DOHH2 (cell line): Measurements from ENCODE around the gene USP40.

ENCODE experiments used
- H3F3A ChIP-seq: fragments of 200-600 bp; sonication (generic), shearing (Covaris generic); 2 replicates; pipeline ENCODE4 v1.6.0; 2016; ENCODE audit warnings: antibody characterized with exemption, mild to moderate bottlenecking; ENCODE audit not compliant: control insufficient read depth, insufficient read depth
- H3K27ac ChIP-seq: fragments of 200-600 bp; sonication (generic); 2 replicates; pipeline ENCODE4 v1.5.1; 2014; ENCODE audit warnings: low read depth, mild to moderate bottlenecking, low read length, moderate library complexity
- H3K27me3 ChIP-seq: fragments of 200-600 bp; sonication (generic); 2 replicates; pipeline ENCODE4 v1.6.1; 2014; ENCODE audit warnings: mild to moderate bottlenecking, low read length, mixed read lengths; ENCODE audit not compliant: control insufficient read depth
- H3K36me3 ChIP-seq: fragments of 200-600 bp; sonication (generic); 2 replicates; pipeline ENCODE4 v1.6.1; 2014; ENCODE audit warnings: mild to moderate bottlenecking, low read length, moderate library complexity, mixed read lengths; ENCODE audit not compliant: control insufficient read depth
- H3K4me1 ChIP-seq: fragments of 200-600 bp; sonication (generic); 2 replicates; pipeline ENCODE4 v1.6.1; 2014; ENCODE audit warnings: mild to moderate bottlenecking, low read length, mixed read lengths; ENCODE audit not compliant: control insufficient read depth
- H3K4me2 ChIP-seq: fragments of 200-600 bp; sonication (generic); 2 replicates; pipeline ENCODE4 v1.6.0; 2014; ENCODE audit warnings: mild to moderate bottlenecking, low read length, moderate library complexity
- H3K4me3 ChIP-seq: fragments of 200-600 bp; sonication (generic); 2 replicates; pipeline ENCODE4 v1.5.1; 2014; ENCODE audit warnings: mild to moderate bottlenecking, low read length, mixed read lengths
- H3K79me2 ChIP-seq: fragments of 200-600 bp; sonication (generic); 2 replicates; pipeline ENCODE4 v1.6.1; 2014; ENCODE audit warnings: mild to moderate bottlenecking, low read length, mixed read lengths; ENCODE audit not compliant: control insufficient read depth
- H3K9me2 ChIP-seq: fragments of 200-600 bp; sonication (generic); replicated peaks from 2 replicates; pipeline ENCODE4 v1.6.1; 2014; ENCODE audit warnings: mild to moderate bottlenecking, low read length, mixed read lengths; ENCODE audit not compliant: control insufficient read depth
- H3K9me3 ChIP-seq: fragments of 200-600 bp; sonication (generic); 2 replicates; pipeline ENCODE4 v1.6.1; 2014; ENCODE audit warnings: antibody characterized with exemption, low read length, mixed read lengths; ENCODE audit not compliant: control insufficient read depth, insufficient read depth
- H4K20me1 ChIP-seq: fragments of 200-600 bp; sonication (generic); 2 replicates; pipeline ENCODE4 v1.6.0; 2014; ENCODE audit warnings: low read depth, mild to moderate bottlenecking, antibody characterized with exemption, low read length, moderate library complexity; ENCODE audit not compliant: control insufficient read depth, insufficient read depth
- EZH2phosphoT487 ChIP-seq: fragments of 200-600 bp; sonication (generic); IDR thresholded peaks from 2 replicates; pipeline ENCODE4 v1.6.1; 2017; ENCODE audit warnings: borderline replicate concordance, mild to moderate bottlenecking, antibody characterized with exemption, low read length, moderate library complexity, mixed read lengths
- TF ChIP-seq, protein P1 (sequence below): fragments of 200-600 bp; sonication (generic); IDR thresholded peaks from one replicate; pipeline ENCODE4 v1.5.1; 2014; ENCODE audit warnings: antibody characterized with exemption, mild to moderate bottlenecking, low read depth, low read length; ENCODE audit not compliant: poor library complexity, severe bottlenecking

The USP40 gene

DNA sequence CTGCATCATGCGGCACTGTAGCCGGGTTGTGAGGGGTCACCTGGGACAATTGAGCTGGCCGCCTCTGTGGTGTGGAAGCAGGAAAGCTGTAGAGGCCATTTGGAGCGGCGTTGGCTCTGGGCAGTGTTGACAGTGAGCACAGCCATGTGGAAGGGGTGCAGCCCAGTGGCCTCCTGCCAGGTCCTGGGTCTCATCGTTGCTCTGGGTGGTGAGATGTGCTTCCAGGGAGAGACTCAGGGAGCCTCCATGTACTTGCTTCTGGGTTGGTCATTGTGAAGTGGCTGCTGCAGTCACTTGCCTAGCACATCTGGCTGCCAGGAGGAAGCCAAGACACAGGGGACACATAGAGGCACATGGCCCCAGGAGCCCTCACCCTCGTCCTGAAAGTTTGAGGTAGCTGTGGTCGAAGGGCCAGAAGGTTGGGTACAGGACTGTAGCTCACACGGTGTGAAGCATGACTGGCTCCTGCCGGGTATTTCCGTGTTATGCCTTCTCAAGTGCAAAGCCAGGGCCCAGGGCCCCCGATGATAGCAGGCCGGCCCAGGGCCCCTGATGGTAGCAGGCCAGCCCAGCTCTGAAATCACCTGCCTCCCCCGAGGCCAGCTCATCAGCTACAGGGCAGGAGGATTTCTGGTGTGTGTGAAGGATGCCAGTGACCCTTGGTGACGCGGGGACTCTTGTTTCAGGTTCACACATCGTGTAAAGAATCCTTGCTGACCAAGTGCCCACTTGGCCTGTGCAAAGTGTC is 129.7 kb downstream of the USP40 start:
- no peak overlapping the region for H3K4me3 ChIP-seq
- no peaks in the 10 kb centered on the region for H3K79me2 ChIP-seq
- H3K27me3 ChIP-seq: no peaks in the 10 kb centered on the region
- H3K36me3 ChIP-seq: peaks cover 38% of the 10 kb centered on the region
- H3K9me3 ChIP-seq: no peaks in the 10 kb centered on the region
- no peak for TF ChIP-seq EZH2phosphoT487
- TF ChIP-seq, protein P1, sequence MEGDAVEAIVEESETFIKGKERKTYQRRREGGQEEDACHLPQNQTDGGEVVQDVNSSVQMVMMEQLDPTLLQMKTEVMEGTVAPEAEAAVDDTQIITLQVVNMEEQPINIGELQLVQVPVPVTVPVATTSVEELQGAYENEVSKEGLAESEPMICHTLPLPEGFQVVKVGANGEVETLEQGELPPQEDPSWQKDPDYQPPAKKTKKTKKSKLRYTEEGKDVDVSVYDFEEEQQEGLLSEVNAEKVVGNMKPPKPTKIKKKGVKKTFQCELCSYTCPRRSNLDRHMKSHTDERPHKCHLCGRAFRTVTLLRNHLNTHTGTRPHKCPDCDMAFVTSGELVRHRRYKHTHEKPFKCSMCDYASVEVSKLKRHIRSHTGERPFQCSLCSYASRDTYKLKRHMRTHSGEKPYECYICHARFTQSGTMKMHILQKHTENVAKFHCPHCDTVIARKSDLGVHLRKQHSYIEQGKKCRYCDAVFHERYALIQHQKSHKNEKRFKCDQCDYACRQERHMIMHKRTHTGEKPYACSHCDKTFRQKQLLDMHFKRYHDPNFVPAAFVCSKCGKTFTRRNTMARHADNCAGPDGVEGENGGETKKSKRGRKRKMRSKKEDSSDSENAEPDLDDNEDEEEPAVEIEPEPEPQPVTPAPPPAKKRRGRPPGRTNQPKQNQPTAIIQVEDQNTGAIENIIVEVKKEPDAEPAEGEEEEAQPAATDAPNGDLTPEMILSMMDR: no peak
- no peaks in the 10 kb centered on the region for H3K9me2 ChIP-seq
- no peak overlapping the region for H3K4me2 ChIP-seq
- H3F3A ChIP-seq: peaks cover 3% of the 10 kb centered on the region; the same call in 1 of the 2 replicates
- no peak overlapping the region for H3K27ac ChIP-seq
- peaks cover 2% of the 10 kb centered on the region for H3K4me1 ChIP-seq
- H4K20me1 ChIP-seq: no peaks in the 10 kb centered on the region

DNA sequence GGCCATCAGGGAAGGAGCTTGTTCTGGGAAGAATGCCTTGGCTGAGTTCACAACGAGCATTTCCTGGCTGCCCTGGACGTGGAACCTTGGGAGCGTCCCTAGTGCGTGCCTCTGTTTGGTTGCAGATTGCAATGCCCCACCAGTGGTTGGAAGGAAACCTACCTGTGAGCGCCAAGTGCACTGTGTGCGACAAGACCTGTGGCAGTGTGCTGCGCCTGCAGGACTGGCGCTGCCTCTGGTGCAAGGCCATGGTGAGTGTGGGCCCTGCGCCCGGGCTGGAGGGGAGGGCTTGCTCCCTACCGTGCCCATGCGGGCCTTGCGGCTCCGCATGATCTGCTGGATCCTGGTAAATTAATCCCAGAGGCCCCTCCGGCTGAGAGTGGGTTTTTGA is 130.4 kb downstream of the USP40 start:
- Histone ChIP-seq H4K20me1 (no peaks in the 10 kb centered on the region), H3K9me2 (no peaks in the 10 kb centered on the region), H3K27me3 (no peaks in the 10 kb centered on the region)

DNA sequence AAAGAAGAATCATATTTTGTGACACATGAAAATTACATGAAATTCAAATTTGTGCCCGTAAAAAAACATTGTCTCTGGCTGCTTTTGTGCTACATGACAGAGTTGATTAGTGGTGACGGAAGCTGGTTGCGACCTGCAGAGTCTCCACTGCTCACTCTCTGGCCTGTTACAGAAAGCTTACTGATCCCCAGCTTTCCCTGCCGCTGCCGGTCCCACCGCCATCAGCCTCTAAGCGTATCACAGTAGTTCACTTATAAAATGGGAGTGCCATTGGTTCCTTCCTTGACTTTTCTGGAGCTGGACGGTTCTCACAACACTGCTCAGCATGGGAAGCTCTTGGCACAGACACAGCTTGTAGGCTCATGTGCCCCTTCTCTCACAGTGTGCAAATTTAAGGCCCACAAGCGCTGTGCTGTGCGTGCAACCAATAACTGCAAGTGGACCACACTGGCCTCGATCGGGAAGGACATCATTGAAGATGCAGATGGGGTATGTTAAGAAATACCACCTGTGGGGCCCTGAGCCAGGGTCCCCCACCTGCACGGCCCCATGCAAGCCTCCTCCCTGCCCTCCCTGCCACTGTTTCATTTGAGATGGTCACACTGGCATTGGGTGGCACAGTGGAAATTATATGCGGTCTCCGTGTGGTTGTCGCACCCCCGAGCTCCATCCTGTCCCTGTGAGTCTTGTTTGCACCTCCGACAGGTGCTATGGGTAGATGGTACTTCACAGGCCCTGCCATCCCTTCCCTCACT is 131.0 kb downstream of the USP40 start:
- peaks cover 3% of the 10 kb centered on the region; the same call in 1 of the 2 replicates for H3F3A ChIP-seq
- H3K4me1 ChIP-seq: no peaks in the 10 kb centered on the region
- H3K9me3 ChIP-seq: no peaks in the 10 kb centered on the region
- H3K79me2 ChIP-seq: no peaks in the 10 kb centered on the region
- no peaks in the 10 kb centered on the region for H3K9me2 ChIP-seq
- H3K27ac ChIP-seq: no peak overlapping the region
- H3K4me3 ChIP-seq: no peak overlapping the region
- TF ChIP-seq, protein P1: no peak
- TF ChIP-seq EZH2phosphoT487: no peak
- H4K20me1 ChIP-seq: no peaks in the 10 kb centered on the region
- H3K4me2 ChIP-seq: no peak overlapping the region
- H3K27me3 ChIP-seq: no peaks in the 10 kb centered on the region
- H3K36me3 ChIP-seq: peaks cover 38% of the 10 kb centered on the region

More for the DNA sequence above, 130.4 kb downstream of the USP40 start:
- Histone ChIP-seq H3K9me3 (no peaks in the 10 kb centered on the region), H3F3A (peaks cover 3% of the 10 kb centered on the region; the same call in 1 of the 2 replicates), H3K36me3 (peaks cover 38% of the 10 kb centered on the region), H3K4me1 (no peaks in the 10 kb centered on the region), H3K27ac (no peak overlapping the region), H3K79me2 (no peaks in the 10 kb centered on the region), H3K4me2 (no peak overlapping the region), H3K4me3 (no peak overlapping the region)
- TF ChIP-seq, protein P1: no peak
- TF ChIP-seq EZH2phosphoT487: no peak
